ENCODE data around the gene KIF26A.
A peak's percentile ranks its signal among the peaks of the same experiment; 100 is the strongest.

The KIF26A gene

GRCh38 chr14:104149617-104150135 lies 11.3 kb downstream of the KIF26A start (continued):
- TF ChIP-seq ZNF426 (tag by site-specific recombination; IDR thresholded peaks at IDR 0.05), result no peak
- TF ChIP-seq PBX3 (CRISPR knock-in tag; IDR thresholded peaks at IDR 0.05), result no peak
- TF ChIP-seq ZNF704 (tag by site-specific recombination; IDR thresholded peaks at IDR 0.05), result no peak
- TF ChIP-seq ZNF548 (tag by site-specific recombination; IDR thresholded peaks at IDR 0.05), result no peak
- peak; percentile 66 for TF ChIP-seq IKZF3 (tag by site-specific recombination; IDR thresholded peaks at IDR 0.05)
- TF ChIP-seq ZNF488 (tag by site-specific recombination; IDR thresholded peaks at IDR 0.05), result no peak
- TF ChIP-seq ZNF645 (tag by site-specific recombination; IDR thresholded peaks at IDR 0.05), result no peak
- no peak for TF ChIP-seq ZNF248 (tag by site-specific recombination; IDR thresholded peaks at IDR 0.05)
- TF ChIP-seq ZFP69B (tag by site-specific recombination; IDR thresholded peaks at IDR 0.05), result no peak
- TF ChIP-seq ZNF529 (tag by site-specific recombination; IDR thresholded peaks at IDR 0.05; ENCODE audit: insufficient replicate concordance), result no peak
- TF ChIP-seq ZNF175 (tag by site-specific recombination; IDR thresholded peaks at IDR 0.05), result no peak
- peak; percentile 31; the same call in 1 of the 2 replicates for TF ChIP-seq SP7 (tag by site-specific recombination; IDR thresholded peaks at IDR 0.05)
- no peak for TF ChIP-seq ZNF626 (tag by site-specific recombination; IDR thresholded peaks at IDR 0.05)
- no peak for TF ChIP-seq HOXA7 (CRISPR knock-in tag; IDR thresholded peaks at IDR 0.05; ENCODE audit: borderline replicate concordance)
- TF ChIP-seq ZNF776 (tag by site-specific recombination; IDR thresholded peaks at IDR 0.05; ENCODE audit: borderline replicate concordance), result no peak
- no peak; the same call in 1 of the 2 replicates for TF ChIP-seq ZBTB20 (tag by site-specific recombination; IDR thresholded peaks at IDR 0.05)
- no peak for TF ChIP-seq ZNF354C (tag by site-specific recombination; IDR thresholded peaks at IDR 0.05; ENCODE audit: borderline replicate concordance, low read depth)
- no peak for TF ChIP-seq ZNF792 (tag by site-specific recombination; IDR thresholded peaks at IDR 0.05)
- TF ChIP-seq SP2 (tag by site-specific recombination; IDR thresholded peaks at IDR 0.05), result peak; percentile 34; the same call in 1 of the 2 replicates
- TF ChIP-seq ZNF660 (tag by site-specific recombination; IDR thresholded peaks at IDR 0.05), result peak; percentile 36; the same call in 1 of the 2 replicates
- TF ChIP-seq ZNF423 (tag by site-specific recombination; IDR thresholded peaks at IDR 0.05), result peak; percentile 42; the same call in 1 of the 2 replicates
- 0 out of 2 replicates have a peak, but pooled peaks have one; percentile 8 for TF ChIP-seq PRDM4 (tag by site-specific recombination; IDR thresholded peaks at IDR 0.05)
- TF ChIP-seq ZNF23 (tag by site-specific recombination; IDR thresholded peaks at IDR 0.05; ENCODE audit: borderline replicate concordance), result no peak
- TF ChIP-seq ZNF677 (tag by site-specific recombination; IDR thresholded peaks at IDR 0.05), result no peak
- TF ChIP-seq ZNF350 (tag by site-specific recombination; IDR thresholded peaks at IDR 0.05), result no peak
- no peak for TF ChIP-seq ZNF394 (tag by site-specific recombination; IDR thresholded peaks at IDR 0.05; ENCODE audit: borderline replicate concordance)
- no peak for TF ChIP-seq ZNF513 (tag by site-specific recombination; IDR thresholded peaks at IDR 0.05)
- TF ChIP-seq MZF1 (tag by site-specific recombination; IDR thresholded peaks at IDR 0.05; ENCODE audit: borderline replicate concordance), result peak; percentile 78; the same call in 1 of the 2 replicates
- no peak for TF ChIP-seq ZNF211 (tag by site-specific recombination; IDR thresholded peaks at IDR 0.05; ENCODE audit: low read depth)
- TF ChIP-seq ZNF580 (tag by site-specific recombination; IDR thresholded peaks at IDR 0.05), result no peak

All from HEK293 (cell line).